H1 (cell line): ENCODE data around the gene CCNE1. TPM values are rescaled to one million over a fixed set of nuclear protein-coding genes. Genes with fewer than 3 reads are reported as not detected.

Experiments
- EZH2 ChIP-seq: fragments of 200-600 bp; sonication (generic); IDR thresholded peaks from 2 replicates; pipeline ENCODE4 v1.7.1; 2012; ENCODE audit warnings: low read depth, mild to moderate bottlenecking, moderate library complexity, low read length, inconsistent platforms; ENCODE audit not compliant: severe bottlenecking
- NRF1 ChIP-seq: IDR thresholded peaks from 2 replicates; pipeline ENCODE4 v1.6.1; 2011; ENCODE audit warnings: mild to moderate bottlenecking, low read depth, low read length, improper control_type of control experiment
- SP4 ChIP-seq: IDR thresholded peaks from 2 replicates; pipeline ENCODE4 v1.6.1; 2012; ENCODE audit warnings: low read length, inconsistent platforms
- TAF7 ChIP-seq: optimal IDR thresholded peaks from 2 replicates; pipeline ENCODE3; 2011; ENCODE audit warnings: low read depth, mild to moderate bottlenecking, inconsistent platforms, low read length, moderate library complexity, borderline replicate concordance
- polyA plus RNA-seq, 7 experiments: library from polyadenylated mRNA; depleted of rRNA in 3 of 7; stranded (reverse) in 5 of 7; unstranded in 2 of 7; fragments of >200 nt in 5 of 7; fragments of 200-250 nt in 2 of 7; gene quantifications; 1 replicate in 5 of 7; 2 replicates in 1 of 7; 4 replicates in 1 of 7; pipeline versions ENCODE4 v1.2.1 to v1.2.3, GENCODE V29; 2011 to 2013; ENCODE audit warnings: missing spikeins in 2 of 7, mixed read lengths in 2 of 7
- total RNA-seq: library from RNA; stranded (reverse); fragmentation: NEBNext Ultra II Directional; extraction: Animal tissue kit (Norgen Biotek cat#: 25700); gene quantifications from 2 replicates; pipeline ENCODE4 v1.2.1, GENCODE V29; 2021

CCNE1 gene
- total and polyA plus RNA-seq, 2 of the 8 experiments (the other 6 are each of a cell fraction or from before 2014, with no cell fraction given) = 43.2 to 44.6 TPM

- TF ChIP-seq EZH2 (no peak), TAF7 (no peak), SP4 (no peak), NRF1 (no peak)
Observed at GRCh38 chr19:29841209-29841558, 29.4 kb downstream of the CCNE1 start (continued).
